Amniotic epithelial cell (primary cell): ENCODE measurements around the gene NUP50.

ENCODE experiments used
- DNase-seq: peaks from one replicate; pipeline ENCODE4 v3.0.0-alpha.2; 2010; ENCODE audit warnings: low read depth

NUP50 gene

DNA sequence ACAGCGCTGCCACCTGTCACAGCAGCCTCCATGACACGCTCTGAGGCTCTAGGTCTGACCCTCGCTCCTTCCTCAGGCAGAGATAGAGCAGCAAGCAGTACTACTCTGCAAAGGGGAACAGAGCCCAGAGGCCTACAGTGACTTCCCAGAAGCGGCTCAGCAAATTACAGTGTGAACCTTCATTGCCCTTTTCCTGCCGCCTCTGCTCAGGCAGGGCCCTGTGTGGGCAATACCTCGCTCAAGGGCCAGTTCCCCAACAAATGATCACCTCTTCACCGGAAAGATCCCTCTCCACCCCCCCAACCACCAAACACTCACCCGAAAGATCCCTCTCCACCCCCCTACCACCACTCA is 64.7 kb downstream of the NUP50 start:
- DNase-seq, result no peak

DNA sequence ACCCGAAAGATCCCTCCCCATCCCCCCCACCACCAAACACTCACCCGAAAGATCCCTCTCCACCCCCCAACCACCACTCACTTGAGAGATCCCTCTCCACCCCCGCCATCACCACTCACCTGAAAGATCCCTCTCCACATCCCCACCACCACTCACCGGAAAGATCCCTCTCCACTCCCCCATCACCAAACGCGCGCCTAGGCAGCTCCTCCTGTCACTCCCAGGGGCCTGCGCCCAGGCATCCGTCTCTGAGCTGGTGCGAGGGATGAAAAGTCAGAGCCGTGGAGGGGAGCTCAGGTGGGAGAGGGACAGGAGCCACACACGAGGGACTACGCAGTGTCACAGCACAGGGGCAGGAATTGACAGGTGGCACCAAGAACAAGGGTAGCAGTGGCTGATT is 65.5 kb downstream of the NUP50 start:
- no peak for DNase-seq

DNA sequence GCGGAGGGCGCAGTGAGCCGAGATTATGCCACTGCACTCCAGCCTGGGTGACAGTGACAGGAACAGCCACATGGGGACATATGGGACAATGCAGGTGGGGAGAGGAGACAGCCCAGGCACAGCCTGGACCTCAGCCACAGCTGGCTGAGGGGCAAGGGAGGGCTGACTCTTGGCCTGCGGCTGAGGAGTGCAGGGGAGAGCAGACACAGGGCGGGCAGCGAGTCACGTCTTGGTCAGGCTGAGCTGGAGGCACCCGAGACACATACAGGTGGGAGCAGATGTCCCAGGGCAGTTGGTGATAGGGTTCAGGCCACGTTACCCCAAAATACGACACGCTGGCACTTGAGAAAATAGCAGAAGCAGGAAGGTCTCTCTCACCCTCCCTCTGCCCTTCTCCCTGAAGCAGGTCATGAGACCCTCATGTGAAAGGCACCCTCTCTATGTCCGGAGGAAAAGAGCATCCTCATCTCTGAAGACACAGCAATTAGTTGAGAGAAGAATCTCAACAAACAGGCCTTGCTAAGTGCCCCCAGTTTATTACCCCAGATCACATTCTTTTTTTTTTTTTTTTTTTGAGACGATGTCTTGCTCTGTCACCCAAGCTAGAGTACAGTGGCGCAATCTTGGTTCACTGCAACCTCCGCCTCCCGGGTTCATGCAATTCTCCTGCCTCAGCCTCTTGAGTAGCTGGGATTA is 66.4 kb downstream of the NUP50 start:
- DNase-seq, result no peak

DNA sequence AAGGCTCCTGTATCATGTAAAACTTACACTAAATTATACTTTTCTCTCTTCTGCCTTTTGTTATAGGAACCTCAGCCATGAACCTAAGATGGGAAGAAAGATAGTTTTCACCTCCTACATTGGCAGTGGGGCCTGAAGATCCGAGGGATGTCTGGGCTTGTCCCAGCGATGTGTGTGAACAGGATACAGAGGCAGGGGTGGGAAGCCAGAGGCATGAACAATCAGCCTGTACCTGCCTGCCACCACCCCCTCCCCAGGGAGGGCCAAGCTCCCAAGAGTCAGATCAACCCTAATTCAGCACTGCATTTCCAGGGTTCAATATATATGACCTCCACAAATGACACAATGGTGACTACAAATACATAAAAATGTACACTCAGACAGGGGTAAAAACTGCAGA is 67.6 kb downstream of the NUP50 start:
- no peak for DNase-seq

DNA sequence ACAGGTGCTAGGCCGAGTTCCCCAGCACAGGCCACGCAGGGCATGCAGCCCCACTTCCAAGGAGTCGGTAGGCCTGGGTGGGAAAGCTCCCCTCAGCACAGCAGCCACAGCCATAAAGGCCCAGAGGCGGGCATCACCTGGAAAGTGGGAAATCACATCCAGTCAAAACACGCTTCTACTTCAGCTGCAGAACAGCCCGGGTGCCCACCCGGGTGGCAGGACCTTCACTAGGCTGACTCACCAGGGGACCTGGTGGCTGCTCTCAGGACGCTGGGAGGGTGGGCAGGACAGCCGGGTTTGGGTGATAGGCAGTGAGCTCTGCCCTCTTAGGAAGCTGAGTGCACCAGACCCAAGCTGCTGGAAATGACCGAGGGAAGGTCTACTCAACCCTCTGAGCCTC is 69.7 kb downstream of the NUP50 start:
- no peak for DNase-seq

DNA sequence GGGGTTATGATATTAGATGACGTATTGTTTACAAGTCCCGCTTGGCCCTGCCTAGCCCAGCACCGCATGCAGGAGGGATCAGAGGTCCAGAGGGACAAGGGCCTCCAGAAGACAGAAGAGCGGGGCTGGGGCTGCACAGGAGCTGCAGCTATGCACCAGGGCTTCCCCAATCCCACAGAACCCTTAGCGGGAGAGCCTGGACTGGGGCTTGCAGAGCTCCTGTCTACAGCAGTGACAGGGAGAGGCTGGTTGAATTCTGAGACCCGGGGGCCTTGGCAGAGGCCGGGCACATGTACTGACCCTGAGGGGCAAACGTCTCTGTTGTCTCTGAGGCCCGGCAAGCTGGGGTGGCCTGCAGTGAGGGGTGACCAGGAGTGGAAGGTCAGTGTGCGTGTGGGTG is 70.1 kb downstream of the NUP50 start:
- DNase-seq, result no peak

DNA sequence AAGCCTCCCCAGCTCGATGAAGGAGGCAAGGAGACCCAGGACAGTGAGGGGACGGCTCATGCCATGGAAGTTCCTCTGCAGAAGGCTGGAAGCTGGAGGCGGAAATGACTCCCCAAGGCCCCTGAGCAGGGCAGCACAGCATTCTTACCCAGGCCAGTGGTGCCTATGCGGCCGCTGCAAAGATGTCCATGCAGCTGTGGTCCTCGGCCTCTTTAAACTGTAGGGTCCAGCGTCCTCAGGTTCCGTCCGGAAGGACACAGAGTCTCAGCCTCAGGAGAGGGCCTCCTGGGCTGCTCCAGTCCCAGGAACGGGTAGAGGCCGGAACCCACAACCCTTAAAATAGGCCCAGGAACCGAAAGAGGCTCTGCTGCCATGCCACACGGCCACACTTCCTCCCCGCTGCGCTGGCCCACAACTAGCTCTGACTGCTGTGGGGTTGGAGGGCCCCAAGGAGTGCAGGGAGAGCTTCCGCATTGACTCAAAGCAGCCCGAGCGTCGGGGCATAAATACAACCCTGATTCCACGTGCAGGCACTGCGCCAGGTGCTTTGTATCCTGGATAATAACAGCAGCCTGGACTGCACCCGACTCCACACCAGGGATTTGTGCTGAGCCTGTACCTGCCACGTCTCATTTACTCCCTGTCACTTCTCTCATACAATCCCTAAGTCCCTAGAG is 71.5 kb downstream of the NUP50 start:
- no peak for DNase-seq

DNA sequence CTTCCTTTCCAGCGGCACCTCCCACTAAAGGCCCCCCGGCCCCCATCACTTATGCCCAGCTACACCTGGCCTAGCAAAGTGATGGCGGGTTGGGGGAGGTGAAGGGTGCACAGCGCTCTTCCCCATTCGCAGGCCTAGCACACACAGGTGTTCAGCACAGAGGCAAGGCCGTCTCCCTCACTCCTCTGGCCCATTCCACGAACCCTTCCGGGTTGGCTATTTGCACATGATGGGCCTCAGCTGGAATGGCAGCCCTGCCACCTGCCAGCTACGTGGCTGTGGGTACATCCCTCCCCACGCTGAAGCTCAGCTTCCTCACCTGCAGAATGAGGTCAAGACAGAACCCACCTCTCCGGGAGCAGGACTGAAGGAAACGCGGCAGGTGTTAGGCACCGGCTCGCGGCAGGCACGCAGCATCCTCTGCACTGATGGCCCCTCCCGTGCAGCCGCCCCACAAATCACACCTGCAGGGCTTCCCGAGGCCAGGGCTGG is 72.2 kb downstream of the NUP50 start:
- DNase-seq, result no peak

DNA sequence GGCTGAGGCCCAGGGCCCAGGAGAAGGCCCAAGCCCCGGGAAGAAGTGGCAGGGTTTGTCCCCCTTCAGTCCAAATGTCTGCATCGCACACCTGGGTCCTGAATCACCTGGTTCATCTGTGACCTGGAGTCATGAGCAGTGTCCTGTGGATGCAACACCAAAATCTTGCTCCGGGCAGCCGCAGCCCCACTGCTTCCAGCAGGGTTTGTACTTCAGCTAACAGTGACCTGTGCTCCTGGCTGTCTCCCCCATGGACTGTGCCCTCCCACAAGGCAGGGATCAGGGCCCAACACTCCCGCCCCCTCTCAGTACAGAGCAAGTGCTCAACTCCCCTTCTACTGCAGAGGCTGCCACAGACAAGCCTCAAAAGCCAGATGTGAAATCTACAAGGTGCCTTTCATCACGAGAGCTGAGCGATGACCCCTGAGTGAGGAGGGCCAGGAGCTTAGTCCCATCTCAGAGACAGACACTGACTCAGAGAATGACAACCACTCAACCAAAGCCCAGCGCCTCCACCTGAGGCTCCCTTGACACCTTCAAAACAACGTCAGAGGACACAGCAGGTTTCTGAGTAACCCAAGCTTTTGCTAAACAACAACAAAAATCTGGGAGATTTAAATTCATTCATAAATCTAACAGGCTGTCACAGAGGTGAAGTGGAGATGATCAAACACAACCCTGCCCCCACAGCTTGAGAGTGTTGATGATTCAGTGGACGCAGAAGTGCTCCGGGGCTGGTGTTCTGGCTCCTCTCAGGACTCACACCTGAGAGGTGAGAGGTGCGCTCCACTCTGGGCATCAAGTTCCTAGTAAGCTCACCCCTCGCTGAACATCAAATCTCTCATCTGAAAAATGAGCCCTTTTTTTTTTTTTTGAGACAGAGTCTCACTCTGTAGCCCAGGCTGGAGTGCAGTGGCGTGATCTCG is 73.6 kb downstream of the NUP50 start:
- no peak for DNase-seq
